Pons (tissue), 1 donor: Measurements from ENCODE around the gene CTBP2.

Experiments used
- DNase-seq: peaks from one replicate; pipeline ENCODE4 v3.0.0-alpha.2; 2016; ENCODE audit warnings: low spot score

Gene CTBP2

DNA sequence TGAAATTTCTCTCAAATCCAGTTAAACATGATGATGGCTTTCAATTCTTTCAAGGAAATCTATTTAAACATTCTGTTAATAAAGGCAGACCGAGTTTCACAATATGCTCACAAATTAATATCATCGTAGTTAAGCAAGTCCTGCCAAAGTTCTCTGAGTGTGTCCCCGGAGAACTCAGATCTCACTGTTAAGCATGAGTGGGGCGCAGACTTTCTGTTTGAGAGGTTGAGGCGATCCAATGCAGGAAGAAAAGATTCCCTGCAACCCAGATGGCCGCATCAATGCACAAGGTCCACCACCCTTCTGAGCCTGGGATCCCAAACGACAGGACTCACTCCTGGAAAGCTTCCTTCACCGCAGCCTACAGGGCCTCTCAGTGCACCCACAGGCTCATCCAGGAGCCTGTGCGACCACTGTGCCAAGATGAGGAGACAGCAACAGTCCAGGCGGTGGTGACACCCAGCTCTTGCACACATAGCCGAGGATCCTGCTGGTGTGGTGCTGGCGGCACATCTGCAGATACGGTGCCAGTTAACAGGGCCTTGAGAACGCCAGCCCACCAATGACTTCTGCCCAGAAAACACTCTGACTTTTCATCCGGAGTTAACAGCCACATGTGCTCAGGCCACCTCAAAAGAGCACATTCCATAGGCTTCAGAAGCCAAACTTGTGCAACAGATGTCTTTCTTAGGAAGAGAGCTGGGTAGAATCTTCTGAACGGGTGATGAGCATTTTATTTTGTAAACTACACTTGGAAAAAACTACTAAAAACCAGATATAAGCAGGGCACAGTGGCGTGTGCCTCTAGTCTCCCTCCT lies 116.3 kb downstream of the CTBP2 start:
- no peak for DNase-seq

DNA sequence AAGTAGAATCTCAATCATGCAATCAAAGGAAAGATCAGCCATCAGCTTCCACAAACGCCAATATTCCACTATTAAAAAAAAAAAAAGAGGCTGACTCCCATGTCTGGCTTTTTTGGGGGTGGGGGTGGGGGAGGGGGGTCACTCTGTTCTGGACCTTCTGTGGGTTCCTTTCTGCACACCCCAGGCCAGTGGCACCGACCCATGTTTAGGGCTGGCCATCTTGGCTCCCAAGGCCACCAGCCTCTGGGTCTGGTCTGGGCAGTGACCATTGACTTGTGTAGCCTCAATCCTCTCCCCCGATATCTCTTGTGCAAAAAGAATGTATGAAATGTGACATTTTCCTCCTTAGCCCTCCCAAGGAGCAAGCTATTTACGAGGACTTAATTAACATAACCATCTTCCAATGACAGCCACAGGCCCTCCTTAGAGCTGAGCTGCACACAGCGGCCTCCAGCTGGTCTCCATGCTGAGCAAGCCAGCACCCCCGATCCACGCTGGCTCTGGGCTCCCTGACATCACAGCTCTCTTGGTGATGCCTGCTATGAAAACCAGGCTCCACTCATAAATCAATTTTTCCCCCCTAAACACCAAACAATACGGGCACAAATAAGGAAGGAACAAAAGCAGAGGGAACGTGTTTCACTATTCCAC lies 118.4 kb downstream of the CTBP2 start:
- DNase-seq = no peak

DNA sequence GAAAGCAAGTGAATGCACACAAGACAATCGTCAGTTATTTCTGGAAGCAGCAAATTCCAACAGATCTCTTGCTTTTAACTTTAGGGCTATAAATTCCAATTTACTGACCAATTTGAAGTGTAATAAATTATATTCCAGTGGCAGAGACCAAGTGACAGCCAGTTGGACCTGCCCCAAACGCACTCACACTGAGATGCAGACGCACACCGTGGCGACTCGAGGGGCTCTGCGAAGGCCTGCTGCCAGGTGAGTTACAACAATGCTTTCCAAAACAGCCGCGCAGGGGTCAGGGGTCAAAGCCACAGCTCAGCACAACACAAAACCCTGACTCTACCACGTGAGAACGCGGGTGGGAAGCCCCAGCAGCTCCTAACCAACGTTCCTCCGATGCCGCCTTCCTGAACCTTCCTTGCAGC lies 121.0 kb downstream of the CTBP2 start:
- no peak for DNase-seq

DNA sequence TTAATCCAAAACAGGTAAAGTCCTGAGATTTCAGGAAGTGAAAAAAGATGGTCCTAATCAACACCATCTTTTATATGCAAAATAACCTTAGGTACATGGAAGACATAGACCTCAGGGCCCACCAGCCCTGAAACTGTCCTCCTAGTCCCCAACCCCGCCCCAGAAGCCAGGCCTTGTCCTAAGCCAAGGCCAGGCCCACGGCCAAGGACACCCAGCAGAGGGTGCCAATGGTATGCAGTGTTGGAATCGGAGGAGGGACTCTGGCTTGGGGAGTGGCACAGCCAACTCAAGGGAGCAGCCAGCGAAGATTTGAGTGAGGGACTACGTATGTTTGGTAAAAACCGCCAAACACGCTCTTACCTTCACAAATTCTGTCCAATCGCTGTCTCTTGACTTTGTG lies 121.7 kb downstream of the CTBP2 start:
- DNase-seq = peak; percentile 83

DNA sequence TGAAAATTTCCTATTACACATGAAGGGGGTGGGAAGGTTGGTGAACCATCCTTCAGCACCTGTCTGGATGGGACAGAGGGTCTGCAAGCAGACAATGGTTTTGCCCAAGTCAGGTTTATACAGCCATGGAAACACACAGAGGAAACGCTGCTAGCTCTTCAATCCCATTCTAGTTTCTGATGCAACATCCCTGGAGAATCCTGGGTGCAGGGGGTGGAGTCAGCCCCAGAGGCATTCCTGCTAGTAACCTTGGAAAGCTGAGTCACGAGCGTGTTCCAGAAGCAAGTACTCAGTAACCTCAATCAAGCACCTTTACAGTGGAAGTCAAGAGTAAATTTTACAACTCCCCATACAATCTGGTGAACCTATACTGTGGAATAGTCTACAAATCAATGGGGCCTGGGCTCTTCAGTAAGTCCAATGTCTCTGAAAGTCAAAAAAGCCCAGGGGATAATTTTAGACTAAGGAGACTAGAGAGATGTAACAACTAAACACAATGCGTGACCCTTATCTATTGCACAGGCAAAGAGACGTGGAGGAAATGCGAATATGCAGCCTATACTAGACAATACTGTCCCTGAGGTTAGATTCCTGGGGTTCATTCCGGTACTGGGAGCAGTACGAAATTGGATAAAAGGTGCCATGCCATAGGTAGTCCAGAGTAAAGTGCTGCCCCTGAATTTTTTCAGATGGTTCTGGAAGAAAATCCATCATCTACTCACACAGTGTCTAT lies 123.1 kb downstream of the CTBP2 start:
- no peak for DNase-seq

DNA sequence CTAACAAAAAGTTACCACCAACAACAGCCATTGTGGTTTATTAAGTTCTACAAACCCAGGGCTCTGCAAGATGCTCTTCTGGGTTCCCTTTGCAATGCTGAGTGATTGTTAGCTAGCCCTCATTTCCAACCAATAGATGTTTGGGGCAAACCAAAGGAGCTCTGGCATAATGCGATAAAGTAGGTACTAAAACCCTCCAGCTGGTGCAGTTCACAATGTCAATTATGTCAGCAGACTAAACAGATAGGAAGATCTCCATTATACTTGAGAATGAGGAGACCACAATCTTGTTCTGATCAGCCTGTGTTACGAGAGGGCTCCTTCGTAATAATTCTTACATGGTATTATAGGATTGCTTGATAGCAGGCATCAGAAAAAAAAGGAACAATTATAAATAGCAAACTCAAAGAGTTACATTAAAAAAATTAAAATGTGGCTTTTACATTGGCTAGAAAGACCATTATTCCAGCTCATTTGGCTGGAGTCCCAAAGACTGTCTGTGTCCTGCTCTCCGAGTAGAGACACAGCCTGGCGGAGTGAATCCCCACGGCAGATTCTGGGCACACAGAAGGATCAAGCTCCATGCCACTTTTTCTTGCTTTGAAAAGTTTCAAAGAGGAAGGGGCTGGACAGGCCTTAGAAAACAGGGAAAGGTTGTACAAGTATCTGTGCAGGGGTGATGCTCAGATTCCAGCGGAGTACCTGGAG lies 124.6 kb downstream of the CTBP2 start:
- DNase-seq = peak; percentile 73

DNA sequence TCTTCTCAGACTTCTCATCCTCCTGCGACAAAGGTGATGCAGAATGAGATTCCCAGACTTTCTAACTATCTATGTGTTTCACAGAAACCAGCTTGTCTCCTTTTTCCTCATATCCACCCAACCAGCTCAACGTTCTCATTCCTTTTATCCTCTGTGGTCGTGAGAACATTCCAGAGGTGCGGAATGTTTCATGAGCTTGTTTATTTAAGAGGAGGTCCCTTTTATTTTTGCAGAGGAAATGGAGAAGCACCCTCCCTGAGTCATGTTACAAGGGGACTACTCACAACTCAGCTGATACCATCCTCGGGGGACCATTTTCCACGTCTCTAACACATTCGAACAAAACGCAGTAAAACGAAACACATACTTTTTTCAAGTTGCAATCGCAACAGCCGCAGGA lies 125.2 kb downstream of the CTBP2 start:
- no peak for DNase-seq

DNA sequence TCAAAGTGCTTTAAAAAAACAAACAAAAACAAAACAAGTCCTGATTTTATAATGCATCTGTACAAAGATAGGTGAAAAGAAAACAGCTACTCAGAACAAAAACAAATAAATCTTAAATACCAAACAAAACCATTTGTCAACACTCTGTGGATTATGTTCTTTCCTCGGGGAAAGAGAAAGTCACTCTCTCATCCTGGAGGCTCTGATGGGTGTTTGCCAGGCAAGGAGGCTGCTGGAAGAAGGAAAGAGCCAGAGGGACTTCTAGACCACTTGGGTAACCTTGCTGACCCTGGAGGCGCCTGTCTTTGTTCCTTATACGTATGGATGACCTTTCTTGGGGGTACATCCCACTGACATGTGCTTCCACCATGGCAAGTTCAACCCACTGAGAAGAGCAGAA lies 125.7 kb downstream of the CTBP2 start:
- no peak for DNase-seq

DNA sequence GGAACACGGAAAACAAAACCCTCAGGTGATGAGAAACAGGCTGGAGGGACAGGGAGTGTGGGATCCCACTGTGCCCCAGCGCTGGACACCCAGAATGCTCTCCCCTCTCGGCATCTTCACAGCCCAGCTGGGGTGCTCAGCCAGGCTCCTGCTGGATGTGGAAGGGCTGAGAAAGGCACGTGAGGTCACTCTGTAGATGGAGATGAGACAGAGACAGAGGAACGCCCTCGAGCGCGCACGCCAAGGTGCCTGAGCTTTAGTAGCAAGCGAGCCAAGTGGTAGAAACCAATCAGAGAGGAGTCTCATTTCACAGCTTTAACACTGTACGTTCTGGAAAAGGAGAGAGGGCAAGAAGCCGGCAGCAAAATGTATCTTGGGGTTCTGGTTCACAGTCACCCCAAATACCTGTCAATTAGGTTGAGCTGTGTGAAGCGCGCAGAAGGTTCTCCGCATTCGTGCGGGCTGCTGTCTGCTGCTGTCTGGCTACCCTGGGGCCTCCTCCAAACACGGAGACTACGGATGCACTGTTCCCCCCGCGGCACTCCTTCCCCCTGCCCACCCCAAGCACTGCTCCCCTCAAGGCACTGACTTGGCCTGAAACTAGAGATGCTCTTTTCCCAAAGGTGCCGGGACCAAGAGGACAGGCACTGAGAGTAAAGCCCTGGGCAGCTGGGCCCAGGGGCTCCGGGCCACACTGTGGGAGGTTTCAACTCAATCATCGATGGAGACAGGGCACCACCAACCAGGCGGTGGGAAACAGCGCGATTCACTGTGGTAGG lies 127.0 kb downstream of the CTBP2 start:
- DNase-seq = no peak

DNA sequence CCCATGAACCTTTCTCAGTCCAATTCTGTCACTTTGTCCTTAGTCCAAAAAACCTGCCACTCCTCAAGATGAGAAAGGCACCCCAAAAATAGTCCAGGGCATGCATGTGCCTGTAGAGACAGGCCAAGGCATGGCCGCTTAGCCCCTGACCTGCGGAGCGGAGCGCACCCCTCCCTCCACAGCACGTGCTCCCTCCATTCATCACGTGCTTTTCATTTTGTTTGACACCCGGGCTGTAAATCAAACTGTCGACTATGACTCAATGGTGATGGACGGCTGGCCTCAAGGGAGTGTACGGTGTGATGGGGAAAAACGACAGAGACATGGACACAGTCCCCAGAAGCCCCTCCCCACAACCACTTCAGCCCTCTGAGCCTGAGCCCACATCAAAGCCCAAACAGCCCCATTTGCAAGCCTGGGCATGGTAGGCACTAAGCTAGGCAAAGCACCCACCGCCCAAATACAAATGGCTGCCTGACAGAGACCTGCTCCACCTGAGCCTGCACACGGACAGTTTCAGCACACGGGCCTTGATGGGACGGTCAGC lies 127.8 kb downstream of the CTBP2 start:
- no peak for DNase-seq

DNA sequence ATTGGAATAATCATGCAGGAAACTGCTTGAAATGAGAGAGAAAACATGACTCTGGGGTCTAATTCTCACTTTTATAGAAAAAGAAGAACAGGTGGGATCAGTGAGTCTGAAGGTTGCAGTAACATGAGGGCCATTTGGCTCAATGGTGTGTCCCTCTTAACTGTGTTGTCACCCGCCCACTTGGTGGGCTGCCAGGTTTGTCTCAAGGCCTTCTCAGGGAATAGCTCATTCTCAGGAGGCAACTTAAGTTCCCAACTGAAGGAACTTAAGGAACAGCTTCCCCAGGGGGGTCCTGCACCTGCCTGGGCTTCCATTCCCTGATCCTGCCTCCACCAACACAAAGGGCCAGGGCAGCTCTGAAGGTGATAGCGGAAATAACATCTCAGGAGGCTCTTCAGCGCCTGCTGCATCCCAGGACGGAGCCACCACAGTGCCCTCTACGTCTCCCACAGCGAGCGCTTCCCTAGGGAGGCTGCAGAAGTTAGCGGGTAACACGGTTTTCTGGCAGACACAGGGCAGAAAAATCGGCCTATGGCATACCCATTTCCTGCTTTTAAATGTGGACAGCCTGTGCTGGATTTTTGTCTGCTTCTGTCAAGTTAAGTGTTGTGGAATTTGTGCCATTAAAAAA lies 129.7 kb downstream of the CTBP2 start:
- DNase-seq = no peak

DNA sequence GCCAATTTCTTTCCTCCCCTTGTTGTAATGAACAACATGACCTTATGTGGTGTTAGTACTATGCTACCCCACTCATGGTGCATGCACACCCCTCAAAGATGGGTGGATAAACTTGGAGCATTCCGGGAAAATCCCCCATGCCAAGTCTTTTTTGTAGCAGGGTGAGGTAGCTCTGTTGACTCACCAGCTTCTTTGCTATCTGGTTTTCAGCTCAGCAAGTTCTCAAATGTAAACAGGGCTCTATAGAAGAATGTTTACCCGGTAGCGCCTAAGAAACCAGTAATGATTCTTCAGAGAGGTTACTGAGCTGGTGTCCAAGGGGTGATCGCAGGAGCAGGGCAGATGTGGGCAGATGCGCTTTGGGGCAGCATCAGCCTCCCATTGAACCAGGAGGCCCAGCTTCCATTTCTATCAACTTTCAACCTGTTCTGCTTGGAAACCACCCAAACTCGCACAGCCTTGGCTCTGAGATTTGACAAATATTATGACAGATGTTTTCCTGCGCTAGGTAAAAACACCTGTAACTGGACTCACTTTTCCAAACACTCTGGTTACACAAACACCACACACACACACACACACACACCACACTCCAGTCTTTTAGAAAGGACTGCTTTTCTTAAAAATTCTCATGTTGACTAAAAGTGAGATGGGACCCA lies 130.7 kb downstream of the CTBP2 start:
- DNase-seq = no peak

DNA sequence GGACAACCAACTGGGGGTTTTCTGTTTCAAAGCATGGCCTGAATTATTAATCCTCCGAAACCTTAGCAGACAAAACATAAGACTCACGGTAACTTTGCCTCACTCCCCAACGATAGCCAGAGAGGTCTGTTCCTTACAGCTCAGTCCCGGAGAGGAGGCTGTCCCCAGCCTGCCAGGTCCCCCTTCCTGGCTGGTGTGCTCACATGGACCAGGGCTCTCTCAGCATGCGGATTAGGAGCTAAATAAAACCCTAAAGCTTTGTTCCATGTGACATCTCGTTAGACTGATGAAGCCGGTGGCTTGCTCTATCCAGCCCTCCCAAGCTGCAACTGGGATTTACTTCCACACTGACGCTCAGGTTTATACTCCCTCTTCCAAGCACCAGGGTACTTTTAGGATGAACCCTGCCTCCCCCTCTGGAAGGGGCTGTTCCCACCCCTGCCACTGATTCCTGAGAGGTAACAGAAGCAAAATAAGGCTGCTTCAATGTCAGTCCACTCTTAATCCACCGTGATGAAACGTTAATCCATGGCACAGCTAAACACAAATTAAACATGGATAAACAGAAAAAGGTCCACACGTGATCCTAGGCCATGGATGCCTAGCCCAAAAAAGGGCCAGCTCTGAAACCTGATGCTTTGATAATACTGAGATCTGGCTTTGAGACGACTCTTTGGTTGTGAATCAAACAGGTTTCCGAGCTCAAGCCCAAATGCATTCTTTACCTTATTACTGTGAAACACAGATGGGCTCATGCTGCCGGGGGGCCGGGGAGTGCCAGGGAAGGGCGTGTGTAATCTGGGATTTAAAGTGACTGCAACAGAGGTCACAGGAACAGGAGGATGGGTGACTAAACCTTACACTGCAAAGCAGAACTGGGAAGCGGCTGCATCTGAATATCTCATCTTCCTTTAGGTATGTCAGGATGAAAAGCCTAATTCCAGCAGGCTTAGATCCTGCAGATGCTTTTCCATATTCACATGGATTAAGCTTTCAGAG lies 132.2 kb downstream of the CTBP2 start:
- DNase-seq = no peak

DNA sequence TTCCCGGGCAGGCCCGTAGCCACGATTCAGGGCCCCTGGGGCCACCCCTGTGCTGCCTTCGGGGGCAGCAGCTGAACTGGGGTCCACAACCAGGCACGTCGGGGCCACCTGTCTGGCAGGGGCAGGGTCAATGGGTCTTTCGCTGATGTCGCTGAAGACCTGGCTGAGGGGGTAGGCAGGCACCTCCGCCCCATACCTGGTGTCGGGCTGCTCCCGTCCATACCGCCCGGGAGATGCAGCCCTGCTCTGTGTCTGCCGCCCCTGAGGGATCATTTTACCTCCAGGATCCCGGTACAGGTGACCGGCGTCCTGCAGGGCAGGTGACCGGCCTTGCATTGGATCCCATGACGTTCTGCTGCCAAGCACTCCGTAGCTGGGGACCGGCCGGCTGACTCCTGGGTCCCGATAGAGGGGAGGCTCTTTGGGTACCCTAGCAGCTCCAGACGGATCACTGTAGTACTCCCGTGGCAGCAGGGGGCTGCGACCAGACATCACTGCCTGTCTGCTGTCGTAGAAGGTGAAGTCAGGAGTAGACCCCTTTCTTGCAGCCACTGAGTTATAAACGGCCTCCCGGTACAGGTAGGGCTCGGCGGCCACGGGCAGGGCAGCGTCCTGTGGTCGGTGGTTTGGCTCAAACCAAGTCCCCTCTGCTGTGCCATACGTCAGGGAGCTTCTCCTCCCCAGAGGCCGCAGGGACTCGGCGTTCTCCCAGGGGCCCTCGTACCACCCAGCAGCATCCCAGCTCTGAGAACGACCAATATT lies 133.2 kb downstream of the CTBP2 start:
- DNase-seq = no peak

DNA sequence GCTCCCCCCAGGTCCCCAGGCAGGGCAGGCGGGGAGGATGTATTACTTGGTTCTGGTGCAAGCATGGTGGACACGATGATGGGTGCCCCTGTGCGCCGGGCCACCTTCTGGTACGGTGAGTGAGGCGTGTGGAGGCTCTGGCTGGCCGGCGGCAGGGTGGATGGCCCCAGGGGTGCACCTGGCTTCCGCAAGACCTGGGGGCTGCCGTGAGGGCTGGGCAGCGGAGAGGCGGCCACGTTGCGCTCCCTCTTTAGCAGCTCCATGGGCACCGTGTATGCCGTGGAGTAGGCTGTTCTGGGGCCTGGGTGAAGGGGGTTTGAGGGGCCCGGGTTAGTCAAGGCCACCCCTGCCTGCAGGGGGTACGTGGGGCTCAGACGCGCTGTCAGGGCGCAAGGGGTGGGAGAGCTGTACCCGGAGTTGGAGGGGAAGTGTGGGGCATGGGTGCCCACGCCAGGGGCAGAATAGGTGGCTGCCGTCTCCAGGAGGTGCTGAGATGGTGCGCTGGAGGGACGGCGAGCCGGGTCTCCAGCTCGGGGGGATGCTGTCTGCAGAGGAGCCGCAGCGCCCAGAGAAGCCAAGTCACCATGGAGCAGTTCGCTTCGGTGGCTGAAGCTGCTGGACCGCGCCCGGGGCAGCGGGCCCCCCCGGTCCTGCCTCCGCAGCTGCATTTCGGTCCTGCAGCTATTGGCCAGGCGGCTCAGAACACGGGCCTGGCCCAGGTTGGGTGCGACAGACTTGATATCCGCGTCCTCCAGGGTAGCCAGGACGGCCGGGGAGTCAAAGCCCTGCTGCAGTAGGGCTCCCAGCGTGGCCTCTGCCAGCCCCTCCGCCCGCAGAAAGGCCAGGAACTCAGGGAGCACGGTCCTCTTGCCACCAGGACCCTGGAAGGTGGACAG lies 134.1 kb downstream of the CTBP2 start:
- no peak for DNase-seq

DNA sequence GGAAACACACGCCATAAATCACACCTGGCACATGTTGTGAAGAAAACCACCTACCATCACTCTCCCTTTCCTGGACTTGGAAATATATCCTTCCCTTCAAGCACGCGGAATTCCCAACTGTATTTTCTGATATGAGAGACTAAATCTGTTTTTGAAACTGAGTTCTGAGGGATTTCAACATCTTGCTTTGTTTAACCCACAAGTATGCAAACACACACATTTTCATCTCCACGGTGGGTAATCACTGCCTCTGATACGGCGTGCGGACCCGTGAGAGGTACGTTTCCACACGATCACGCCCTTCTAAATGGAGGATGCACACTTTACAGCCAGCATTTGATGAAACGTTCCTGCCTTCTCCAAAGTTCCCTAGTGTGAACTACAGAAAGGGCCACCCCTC lies 135.0 kb downstream of the CTBP2 start:
- DNase-seq = no peak
